Measurements from ENCODE around the gene EFNA5. TPM values are rescaled to one million over a fixed set of nuclear protein-coding genes. Genes with fewer than 3 reads are reported as not detected.

Gene EFNA5
- polyA plus RNA-seq, 1 donor (not counting 4 experiments of a cell fraction or from before 2014, with no cell fraction given): 4.8 TPM

- FAIRE-seq (no peak), DNase-seq (ENCODE audit: low read depth, low spot score) (no peak)
- H3K9me3 ChIP-seq (ENCODE audit: control insufficient read depth, low read depth, low read length): no peaks in the 10 kb centered on the region
- H2AFZ ChIP-seq (ENCODE audit: control insufficient read depth, low read length): no peak overlapping the region
- no peak overlapping the region for H3K27ac ChIP-seq (ENCODE audit: control insufficient read depth, insufficient read depth, low read length)
- H3K4me3 ChIP-seq (ENCODE audit: control insufficient read depth in 2 of 3, extremely low read depth in 1 of 3, insufficient read depth in 2 of 3, low read depth in 1 of 3, low read length in 3 of 3): no peak overlapping the region
- H3K9me1 ChIP-seq (ENCODE audit: control insufficient read depth, extremely low read depth, insufficient read depth, low read length): no peaks in the 10 kb centered on the region
- no peak for TF ChIP-seq EZH2 (IDR thresholded peaks at IDR 0.05; ENCODE audit: low read length)
- TF ChIP-seq CTCF (optimal IDR thresholded peaks at IDR 0.05 in 1 of 3, IDR thresholded peaks at IDR 0.05 in 1 of 3, conservative IDR thresholded peaks at IDR 0.05 in 1 of 3; ENCODE audit: extremely low read depth in 1 of 3, insufficient read depth in 2 of 3, low read length in 3 of 3): no peak
- H3K9ac ChIP-seq (ENCODE audit: control insufficient read depth, extremely low read depth, insufficient read depth, low read length): no peak overlapping the region
- H3K4me2 ChIP-seq (ENCODE audit: control insufficient read depth, extremely low read depth, insufficient read depth, low read depth, low read length): no peak overlapping the region
- H3K36me3 ChIP-seq (ENCODE audit: control insufficient read depth in 2 of 2, extremely low read depth in 1 of 2, insufficient read depth in 2 of 2, low read length in 2 of 2): no peaks in the 10 kb centered on the region
- no peaks in the 10 kb centered on the region for H3K27me3 ChIP-seq (ENCODE audit: control insufficient read depth, extremely low read depth, insufficient read depth, low read length)
- peaks cover 28% of the 10 kb centered on the region for H3K79me2 ChIP-seq (ENCODE audit: control insufficient read depth, insufficient read depth, low read length)
- H4K20me1 ChIP-seq (ENCODE audit: control insufficient read depth, extremely low read depth, insufficient read depth, low read length): no peaks in the 10 kb centered on the region
- no peaks in the 10 kb centered on the region for H3K4me1 ChIP-seq (ENCODE audit: control insufficient read depth, extremely low read depth, insufficient read depth, low read length)
- dilution Hi-C loops (cut with MboI; ENCODE audit: extremely low pct_ligation_motif_present, low sequenced_read_pairs): no loop called here
These were observed 58.2 kb downstream of the EFNA5 start for GRCh38 chr5:107612541-107612940.

GRCh38 chr5:107610798-107611197 lies 59.9 kb downstream of the EFNA5 start:
- Histone ChIP-seq H3K4me3 (ENCODE audit: control insufficient read depth in 2 of 3, extremely low read depth in 1 of 3, insufficient read depth in 2 of 3, low read depth in 1 of 3, low read length in 3 of 3) (no peak overlapping the region), H3K27ac (ENCODE audit: control insufficient read depth, insufficient read depth, low read length) (no peak overlapping the region), H3K9me3 (ENCODE audit: control insufficient read depth, low read depth, low read length) (no peaks in the 10 kb centered on the region), H2AFZ (ENCODE audit: control insufficient read depth, low read length) (no peak overlapping the region), H3K79me2 (ENCODE audit: control insufficient read depth, insufficient read depth, low read length) (peaks cover 35% of the 10 kb centered on the region), H3K36me3 (ENCODE audit: control insufficient read depth in 2 of 2, extremely low read depth in 1 of 2, insufficient read depth in 2 of 2, low read length in 2 of 2) (no peaks in the 10 kb centered on the region), H3K9me1 (ENCODE audit: control insufficient read depth, extremely low read depth, insufficient read depth, low read length) (no peaks in the 10 kb centered on the region), H3K4me2 (ENCODE audit: control insufficient read depth, extremely low read depth, insufficient read depth, low read depth, low read length) (no peak overlapping the region), H4K20me1 (ENCODE audit: control insufficient read depth, extremely low read depth, insufficient read depth, low read length) (no peaks in the 10 kb centered on the region), H3K27me3 (ENCODE audit: control insufficient read depth, extremely low read depth, insufficient read depth, low read length) (no peaks in the 10 kb centered on the region), H3K4me1 (ENCODE audit: control insufficient read depth, extremely low read depth, insufficient read depth, low read length) (no peaks in the 10 kb centered on the region), H3K9ac (ENCODE audit: control insufficient read depth, extremely low read depth, insufficient read depth, low read length) (no peak overlapping the region)
- FAIRE-seq (no peak), DNase-seq (ENCODE audit: low read depth, low spot score) (no peak)
- dilution Hi-C loops (cut with MboI; ENCODE audit: extremely low pct_ligation_motif_present, low sequenced_read_pairs): no loop called here
- TF ChIP-seq CTCF (optimal IDR thresholded peaks at IDR 0.05 in 1 of 3, IDR thresholded peaks at IDR 0.05 in 1 of 3, conservative IDR thresholded peaks at IDR 0.05 in 1 of 3; ENCODE audit: extremely low read depth in 1 of 3, insufficient read depth in 2 of 3, low read length in 3 of 3): no peak
- no peak for TF ChIP-seq EZH2 (IDR thresholded peaks at IDR 0.05; ENCODE audit: low read length)

Data from keratinocyte (primary cell).